ENCODE measurements around the gene RAP1GAP.
A peak's percentile ranks its signal among the peaks of the same experiment; 100 is the strongest.

The RAP1GAP gene

DNA sequence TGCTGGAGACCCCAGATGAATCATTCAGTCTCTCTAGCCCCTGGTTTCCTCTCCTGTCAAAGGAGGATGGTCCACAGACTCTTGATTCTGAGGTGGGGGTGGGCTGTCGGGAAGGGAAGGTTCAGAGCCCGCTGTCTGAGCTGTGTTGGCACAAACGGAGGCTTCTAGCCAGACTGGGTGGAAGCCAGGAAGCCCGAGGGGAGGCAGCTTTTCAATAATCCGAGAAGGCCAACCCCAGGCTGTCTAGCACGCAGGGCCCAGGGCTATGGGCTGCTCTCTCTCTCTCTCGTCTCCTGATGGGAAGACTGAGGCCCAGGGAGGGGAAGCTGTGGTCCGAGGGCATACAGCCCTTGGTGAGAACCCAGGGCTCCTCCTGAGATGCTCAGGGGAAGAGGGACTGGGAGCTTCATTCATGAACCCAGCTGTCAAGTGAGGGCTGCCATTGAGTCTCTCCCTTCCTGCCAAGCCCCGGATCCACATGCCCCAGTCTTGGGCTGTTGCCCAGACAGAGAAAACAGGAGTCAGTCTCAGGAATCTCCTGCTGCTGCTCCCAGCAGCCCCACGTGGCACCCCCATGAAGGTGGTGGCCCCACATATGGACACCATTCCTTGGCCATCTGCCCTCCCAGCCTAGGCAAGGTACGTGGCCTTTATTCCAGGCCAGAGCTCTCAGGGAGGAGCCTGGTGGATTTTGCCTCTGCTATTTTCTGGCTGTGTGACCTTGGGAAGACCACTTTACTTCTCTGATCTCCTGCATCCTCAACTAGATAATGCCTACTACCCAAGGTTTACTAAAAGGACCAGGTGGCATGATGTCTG lies 44.4 kb downstream of the RAP1GAP start:
- no peak for DNase-seq

DNA sequence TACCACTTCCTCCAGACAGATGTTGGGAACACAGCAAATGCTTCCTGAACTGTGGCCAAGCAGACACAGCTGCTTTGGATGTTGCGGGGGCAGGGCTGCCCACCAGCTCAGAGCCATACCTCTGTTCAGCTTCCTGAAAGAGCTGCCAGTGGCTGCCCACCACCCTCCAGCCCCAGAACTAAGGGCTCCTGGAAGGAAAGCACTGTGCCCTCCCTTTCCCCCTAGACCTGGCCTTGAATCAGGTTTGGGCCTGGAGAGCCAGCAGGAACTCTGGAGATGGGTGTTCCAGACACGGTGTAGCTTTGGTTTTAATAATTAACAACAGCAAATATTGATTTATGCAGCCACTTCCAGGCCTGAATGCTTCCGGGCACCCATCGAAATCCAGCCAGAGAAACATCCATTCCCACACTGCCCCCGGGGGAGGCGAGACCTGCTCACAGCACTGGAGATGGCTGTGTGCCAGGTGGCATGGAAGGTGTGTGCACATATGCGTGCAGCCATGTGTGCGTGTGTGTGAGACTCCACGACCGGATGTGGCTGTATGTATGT lies 45.7 kb downstream of the RAP1GAP start:
- peak; percentile 51 for DNase-seq

- peak; percentile 51 for DNase-seq
Measured at GRCh38 chr1:21622466-21623315, 46.5 kb downstream of the RAP1GAP start.

- DNase-seq: no peak
Measured at GRCh38 chr1:21621761-21622436, 47.3 kb downstream of the RAP1GAP start.

GRCh38 chr1:21621051-21621450 lies 48.1 kb downstream of the RAP1GAP start:
- no peak for DNase-seq

- DNase-seq: peak; percentile 25
Measured at GRCh38 chr1:21620496-21620895, 48.7 kb downstream of the RAP1GAP start.

DNA sequence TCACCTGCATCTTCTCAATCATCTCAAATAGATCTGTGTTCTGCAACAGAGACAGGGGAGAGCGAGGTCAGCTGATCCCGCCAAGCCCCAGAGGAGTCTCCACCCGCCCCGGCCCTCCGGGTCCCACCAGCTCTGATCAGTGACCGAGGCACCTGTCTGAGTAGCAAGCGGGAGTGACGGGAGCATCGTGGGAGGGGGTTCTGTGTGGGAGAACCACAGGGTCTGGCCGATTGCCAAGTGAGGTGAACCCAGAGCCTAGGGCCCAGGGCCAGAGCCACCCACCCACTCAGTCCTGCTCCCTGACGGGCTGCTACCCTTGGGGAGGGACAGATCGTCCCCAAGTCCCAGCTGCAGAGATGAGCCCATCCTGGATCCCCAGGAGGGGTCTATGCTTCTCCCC lies 49.1 kb downstream of the RAP1GAP start:
- DNase-seq: no peak

DNA sequence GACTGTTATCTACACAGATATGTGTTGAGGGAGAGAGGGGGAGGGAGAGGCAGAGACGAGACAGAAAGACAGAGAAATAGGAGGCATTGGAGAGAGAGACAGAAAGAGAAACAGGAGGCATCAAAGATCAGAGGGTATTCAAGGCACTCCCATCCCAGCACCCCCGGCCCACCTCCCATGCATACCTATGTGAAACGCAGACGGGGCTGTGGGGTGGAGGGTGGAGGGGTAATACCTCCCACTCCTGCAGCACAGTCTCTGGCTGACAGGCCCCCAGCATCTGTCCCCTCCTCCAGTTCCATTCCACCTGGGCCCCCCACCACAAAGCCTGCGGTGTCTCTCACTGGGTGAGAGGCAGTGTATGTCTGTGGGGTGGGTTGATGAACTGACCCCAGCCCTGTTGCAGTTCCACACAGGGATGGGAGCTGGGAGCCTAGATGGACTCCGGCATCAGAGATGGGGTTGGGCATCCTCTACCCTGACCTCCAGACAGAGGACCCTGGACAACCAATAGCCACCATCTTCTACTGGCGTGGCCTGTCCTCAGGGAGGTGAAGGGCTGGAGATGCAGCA lies 49.7 kb downstream of the RAP1GAP start:
- no peak for DNase-seq

GRCh38 chr1:21618561-21619374 lies 50.4 kb downstream of the RAP1GAP start:
- DNase-seq: no peak

GRCh38 chr1:21618059-21618458 lies 51.1 kb downstream of the RAP1GAP start:
- DNase-seq: no peak

DNA sequence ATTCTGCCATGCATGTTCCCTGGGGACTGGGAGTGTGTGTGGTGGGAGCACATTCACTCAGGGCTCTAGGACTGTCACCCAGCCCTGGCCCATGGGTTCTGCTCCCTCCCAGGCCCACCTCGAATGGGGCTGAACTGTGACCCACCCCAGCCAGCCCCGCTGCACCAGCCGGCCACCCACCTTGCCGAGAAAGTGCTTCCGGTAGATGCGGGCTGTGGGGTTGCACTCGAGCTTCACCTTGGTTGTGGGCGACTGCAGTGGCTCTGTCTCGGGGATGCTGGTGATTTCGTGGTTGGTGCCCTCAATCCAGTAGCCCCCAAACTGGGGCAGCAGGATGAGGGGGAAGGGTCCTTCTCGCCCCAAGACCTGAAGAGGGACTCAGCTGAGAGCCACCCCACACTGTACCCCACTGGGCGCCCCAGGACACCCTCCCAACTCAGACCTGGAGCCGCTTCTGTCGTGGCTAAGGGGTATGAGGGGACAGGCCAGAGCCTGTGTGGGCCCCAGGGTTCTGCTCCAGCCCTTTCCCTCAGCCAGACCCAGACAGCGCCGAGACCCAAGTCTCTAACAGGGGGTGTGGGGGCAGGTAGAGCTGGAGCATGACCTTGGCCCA lies 51.9 kb downstream of the RAP1GAP start:
- DNase-seq: no peak

DNA sequence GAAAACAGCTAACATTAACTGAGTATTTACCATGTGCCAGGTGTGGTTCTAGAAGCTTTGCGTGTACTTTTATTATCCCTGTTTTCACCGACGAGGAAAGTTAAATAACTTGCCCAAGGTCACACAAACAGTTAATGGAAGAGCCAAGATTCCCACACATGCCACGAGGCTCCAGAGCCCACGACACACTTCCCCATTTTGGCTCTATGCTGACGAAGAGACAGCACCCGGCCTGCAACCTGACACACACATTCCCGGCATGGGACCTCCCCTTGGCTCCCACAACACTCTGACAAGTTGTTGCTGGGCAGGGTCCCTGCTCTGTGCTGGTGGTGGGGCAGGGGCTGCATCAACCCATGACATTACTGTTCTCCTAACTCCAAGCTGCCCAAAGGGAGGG lies 52.8 kb downstream of the RAP1GAP start:
- DNase-seq: no peak

DNA sequence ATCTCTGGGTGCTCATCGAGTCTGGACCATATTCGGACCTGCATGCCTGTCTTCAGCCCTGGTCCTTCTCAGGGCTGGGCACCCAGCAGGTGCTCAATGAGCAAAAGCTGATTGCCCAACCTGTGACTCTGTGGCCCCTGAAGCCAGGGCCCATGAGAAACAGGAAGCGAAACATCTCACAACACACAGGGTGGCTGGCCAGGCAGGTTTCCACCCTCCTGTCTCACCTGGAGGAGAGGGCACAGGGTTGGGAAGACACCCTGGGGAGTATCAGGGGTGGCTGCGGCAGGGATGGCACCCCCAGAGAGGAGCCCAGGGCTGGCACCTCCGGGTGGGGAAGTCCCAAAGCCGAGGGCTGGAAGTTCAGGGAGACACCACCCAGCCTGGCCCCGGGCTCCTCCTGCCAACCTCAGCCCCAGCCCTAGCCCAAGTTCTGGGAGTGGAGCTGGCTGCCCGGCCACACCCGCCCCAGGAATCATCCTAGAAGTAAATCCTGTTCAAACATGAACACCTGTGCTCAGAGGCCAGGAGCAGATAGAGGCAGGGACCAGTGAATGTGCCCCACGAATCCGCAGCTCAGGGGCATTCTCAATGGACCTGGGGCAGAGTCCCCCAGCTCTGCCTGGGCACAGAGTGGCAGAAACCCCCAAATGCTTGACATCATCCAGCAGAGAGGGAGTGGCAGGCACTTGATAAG lies 54.6 kb downstream of the RAP1GAP start:
- no peak for DNase-seq

DNA sequence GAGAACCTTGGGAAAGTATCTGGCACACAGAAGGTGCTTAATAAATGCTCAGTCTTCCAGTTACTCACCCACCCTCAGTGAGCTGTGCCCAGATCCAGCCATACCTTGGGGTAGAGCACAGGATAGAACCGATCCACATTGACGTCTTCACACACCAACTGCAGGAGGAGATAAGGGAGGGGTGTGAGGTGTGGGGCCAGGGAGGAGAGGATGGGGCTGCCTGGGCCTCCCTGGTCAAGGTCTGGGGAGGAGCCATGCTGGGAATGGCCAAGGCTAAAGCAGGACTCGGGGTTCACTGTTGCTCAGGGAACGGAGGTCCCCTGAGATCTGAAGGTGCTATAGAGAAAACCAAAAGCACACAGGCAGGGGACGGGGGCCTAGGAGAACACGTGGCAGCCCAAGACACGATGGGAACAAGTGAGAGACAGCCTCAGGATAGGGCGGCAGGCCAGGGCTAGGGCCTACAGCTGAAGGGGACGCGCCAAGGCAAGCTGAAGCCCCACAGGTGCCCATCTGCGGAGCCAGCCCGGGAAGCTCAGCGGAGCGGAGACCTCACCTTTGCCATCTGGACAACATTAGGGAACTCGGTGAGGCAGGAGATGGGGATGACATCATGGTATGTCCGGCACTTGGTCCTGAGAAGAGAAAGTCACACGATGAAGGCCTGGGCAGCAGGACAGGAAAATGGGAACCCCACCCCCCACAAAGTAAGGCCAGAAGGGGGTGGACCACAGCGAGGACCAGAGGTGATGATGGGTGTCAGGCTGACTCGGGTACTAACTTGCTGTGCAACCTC lies 55.9 kb downstream of the RAP1GAP start:
- DNase-seq: no peak

- DNase-seq: no peak
Measured at GRCh38 chr1:21612057-21612456, 57.1 kb downstream of the RAP1GAP start.

DNA sequence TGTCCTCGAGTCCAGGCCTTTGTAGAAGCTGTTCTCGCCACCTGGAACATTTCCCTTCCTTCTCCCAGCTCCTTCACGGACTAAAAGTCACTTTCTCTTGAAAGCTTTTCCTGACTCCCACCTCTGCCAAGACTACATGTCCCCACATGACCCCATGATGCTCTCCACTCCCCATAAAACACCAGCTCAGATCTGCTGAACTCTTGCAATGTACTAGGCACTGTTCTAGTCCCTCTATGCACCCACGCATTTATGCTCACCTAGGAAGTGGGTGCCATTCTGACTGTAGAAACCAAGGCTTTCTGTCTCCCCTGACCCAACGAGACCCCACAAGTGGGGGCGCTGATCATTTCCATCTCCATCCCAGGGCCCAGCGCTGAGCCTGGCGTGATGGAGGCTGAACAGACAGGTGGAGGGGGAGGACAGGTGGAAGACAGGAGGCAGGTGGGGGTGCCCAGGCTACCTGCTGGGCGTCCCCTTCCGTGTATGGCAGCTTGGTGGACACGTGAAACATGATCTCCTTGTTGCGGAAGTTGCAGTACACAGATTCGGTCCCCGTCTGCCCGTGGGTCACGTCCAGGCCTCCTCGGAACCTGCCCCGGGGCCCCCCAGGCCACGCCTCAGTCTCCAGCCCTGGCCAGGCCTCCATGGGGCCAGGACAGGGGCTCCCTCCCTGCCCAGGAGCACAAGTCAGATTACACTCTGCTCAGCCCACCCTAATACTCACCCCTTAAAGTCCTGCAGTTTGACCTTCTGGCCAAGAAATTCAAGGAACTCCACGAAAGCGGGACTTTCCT lies 58.0 kb downstream of the RAP1GAP start:
- DNase-seq: no peak

GRCh38 chr1:21610027-21610426 lies 59.1 kb downstream of the RAP1GAP start:
- DNase-seq: no peak

- no peak for DNase-seq
Measured at GRCh38 chr1:21608798-21609197, 60.4 kb downstream of the RAP1GAP start.
